OCI-LY3 (cell line): ENCODE data around the gene SPECC1.
"Not testable (repeated sequence)": the region's sequence is repeated elsewhere in the genome, so short reads cannot be mapped to it uniquely, and the experiment has no call there.

ENCODE experiments used
- H2AFZ ChIP-seq: fragments of 200-600, 300-600 bp; shearing (Covaris generic); 2 replicates; pipeline ENCODE4 v1.6.0; 2014; ENCODE audit warnings: antibody characterized with exemption, low read depth, low read length
- H3K27ac ChIP-seq: fragments of 200-600, 300-600 bp; sonication (generic); 2 replicates; pipeline ENCODE4 v1.5.1; 2014; ENCODE audit warnings: mild to moderate bottlenecking, low read length, moderate library complexity, mixed read lengths
- H3K27me3 ChIP-seq: fragments of 200-600, 300-600 bp; sonication (generic); 2 replicates; pipeline ENCODE4 v1.6.1; 2014; ENCODE audit warnings: low read depth, low read length, mixed read lengths
- H3K36me3 ChIP-seq: fragments of 200-600, 300-600 bp; sonication (generic); replicated peaks from 2 replicates; pipeline ENCODE3; 2014; ENCODE audit warnings: low read depth, low read length, mixed read lengths
- H3K4me1 ChIP-seq: fragments of 300-600, 200-600 bp; sonication (generic); 2 replicates; pipeline ENCODE4 v1.6.1; 2014; ENCODE audit warnings: low read length, mixed read lengths
- H3K4me2 ChIP-seq: fragments of 200-600, 300-600 bp; sonication (generic); 2 replicates; pipeline ENCODE4 v1.6.1; 2014; ENCODE audit warnings: low read length, mixed read lengths
- H3K4me3 ChIP-seq: fragments of 300-600, 200-600 bp; sonication (generic); 2 replicates; pipeline ENCODE4 v1.5.1; 2014; ENCODE audit warnings: antibody characterized with exemption, mild to moderate bottlenecking, low read length, moderate library complexity
- H3K79me2 ChIP-seq: fragments of 300-600, 200-600 bp; shearing (Covaris generic); 2 replicates; pipeline ENCODE4 v1.6.1; 2014; ENCODE audit warnings: mild to moderate bottlenecking, low read length, mixed read lengths
- H3K9ac ChIP-seq: fragments of 300-600, 200-600 bp; shearing (Covaris generic); 2 replicates; pipeline ENCODE4 v1.6.0; 2014; ENCODE audit warnings: mild to moderate bottlenecking, low read length, moderate library complexity
- H3K9me3 ChIP-seq: fragments of 200-600, 300-600 bp; shearing (Covaris generic); 2 replicates; pipeline ENCODE4 v1.6.1; 2014; ENCODE audit warnings: low read length, mixed read lengths; ENCODE audit not compliant: insufficient read depth
- H4K20me1 ChIP-seq: fragments of 200-600, 300-600 bp; sonication (generic); 2 replicates; pipeline ENCODE4 v1.6.1; 2016; ENCODE audit warnings: low read length, mixed read lengths; ENCODE audit not compliant: insufficient read depth
- EZH2phosphoT487 ChIP-seq: fragments of 200-600 bp; shearing (Covaris generic); IDR thresholded peaks from 2 replicates; pipeline ENCODE4 v1.6.1; 2018; ENCODE audit warnings: antibody characterized with exemption, mixed run types, low read depth
- TF ChIP-seq, protein P1 (sequence below): fragments of 200-600, 300-600 bp; sonication (generic); IDR thresholded peaks from 2 replicates; pipeline ENCODE4 v1.5.1; 2014; ENCODE audit warnings: antibody characterized with exemption, low read length, low read depth

SPECC1 gene, protein sequence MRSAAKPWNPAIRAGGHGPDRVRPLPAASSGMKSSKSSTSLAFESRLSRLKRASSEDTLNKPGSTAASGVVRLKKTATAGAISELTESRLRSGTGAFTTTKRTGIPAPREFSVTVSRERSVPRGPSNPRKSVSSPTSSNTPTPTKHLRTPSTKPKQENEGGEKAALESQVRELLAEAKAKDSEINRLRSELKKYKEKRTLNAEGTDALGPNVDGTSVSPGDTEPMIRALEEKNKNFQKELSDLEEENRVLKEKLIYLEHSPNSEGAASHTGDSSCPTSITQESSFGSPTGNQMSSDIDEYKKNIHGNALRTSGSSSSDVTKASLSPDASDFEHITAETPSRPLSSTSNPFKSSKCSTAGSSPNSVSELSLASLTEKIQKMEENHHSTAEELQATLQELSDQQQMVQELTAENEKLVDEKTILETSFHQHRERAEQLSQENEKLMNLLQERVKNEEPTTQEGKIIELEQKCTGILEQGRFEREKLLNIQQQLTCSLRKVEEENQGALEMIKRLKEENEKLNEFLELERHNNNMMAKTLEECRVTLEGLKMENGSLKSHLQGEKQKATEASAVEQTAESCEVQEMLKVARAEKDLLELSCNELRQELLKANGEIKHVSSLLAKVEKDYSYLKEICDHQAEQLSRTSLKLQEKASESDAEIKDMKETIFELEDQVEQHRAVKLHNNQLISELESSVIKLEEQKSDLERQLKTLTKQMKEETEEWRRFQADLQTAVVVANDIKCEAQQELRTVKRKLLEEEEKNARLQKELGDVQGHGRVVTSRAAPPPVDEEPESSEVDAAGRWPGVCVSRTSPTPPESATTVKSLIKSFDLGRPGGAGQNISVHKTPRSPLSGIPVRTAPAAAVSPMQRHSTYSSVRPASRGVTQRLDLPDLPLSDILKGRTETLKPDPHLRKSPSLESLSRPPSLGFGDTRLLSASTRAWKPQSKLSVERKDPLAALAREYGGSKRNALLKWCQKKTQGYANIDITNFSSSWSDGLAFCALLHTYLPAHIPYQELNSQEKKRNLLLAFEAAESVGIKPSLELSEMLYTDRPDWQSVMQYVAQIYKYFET

DNA sequence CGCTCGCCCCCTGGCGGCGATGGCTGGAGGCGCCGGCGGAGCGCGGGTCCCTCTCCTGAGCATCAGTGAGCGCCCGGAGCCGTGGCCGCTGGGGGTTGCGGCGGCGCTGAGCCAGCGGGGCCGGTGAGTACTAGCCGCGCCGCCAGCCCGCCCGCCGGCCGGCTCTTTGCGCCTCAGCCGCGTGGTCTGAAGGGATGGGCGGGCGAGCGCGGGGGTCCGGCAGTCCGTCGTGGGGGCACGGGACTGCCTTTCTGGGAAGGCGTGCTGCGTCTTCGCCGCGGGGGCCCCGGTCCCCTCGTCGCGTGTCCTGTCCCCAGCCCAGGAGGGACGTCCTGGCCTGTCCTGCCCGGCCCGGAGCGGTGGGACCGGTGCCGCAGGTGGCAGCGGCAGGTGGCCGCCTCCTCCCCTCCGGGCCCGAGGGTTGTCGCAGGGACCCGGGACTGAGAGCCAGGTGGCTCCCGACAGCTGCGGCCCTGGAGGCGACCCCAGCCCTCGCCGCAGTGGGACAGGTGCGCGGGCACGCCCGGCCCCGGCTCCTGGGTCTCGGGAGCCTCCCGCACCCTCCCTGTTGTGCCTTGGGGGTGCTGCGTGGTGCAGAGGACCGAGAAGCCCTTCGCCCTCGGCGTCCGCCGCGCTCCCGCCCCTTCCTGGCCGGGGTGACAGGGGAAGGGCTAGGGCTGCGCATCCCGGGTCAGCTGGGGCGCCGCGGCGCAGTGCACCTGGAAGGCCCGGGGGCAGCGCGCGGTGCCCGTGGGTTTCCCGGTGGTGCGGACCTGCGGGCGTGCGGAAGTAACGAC lies at the start of gene SPECC1:
TSS of gene SPECC1 (plus strand) at position 58 of the 797 bp plus-strand sequence. CDS start 87,293 bp downstream, outside the sequence.
- Histone ChIP-seq H3K4me3 (peak within 1 kb of the TSS; percentile 83), H4K20me1 (no peaks in the 10 kb centered on the region), H3K4me2 (peak within 1 kb of the TSS; percentile 74), H3K9me3 (no peaks in the 10 kb centered on the region), H3K4me1 (peaks cover 6% of the 10 kb centered on the region; the same call in 1 of the 2 replicates), H3K79me2 (no peaks in the 10 kb centered on the region), H2AFZ (peak within 1 kb of the TSS; percentile 83), H3K27me3 (no peaks in the 10 kb centered on the region), H3K9ac (peak within 1 kb of the TSS; percentile 65), H3K36me3 (no peaks in the 10 kb centered on the region), H3K27ac (peak within 1 kb of the TSS; percentile 23; the same call in 1 of the 2 replicates)
- no peak for TF ChIP-seq EZH2phosphoT487
- TF ChIP-seq, protein P1, sequence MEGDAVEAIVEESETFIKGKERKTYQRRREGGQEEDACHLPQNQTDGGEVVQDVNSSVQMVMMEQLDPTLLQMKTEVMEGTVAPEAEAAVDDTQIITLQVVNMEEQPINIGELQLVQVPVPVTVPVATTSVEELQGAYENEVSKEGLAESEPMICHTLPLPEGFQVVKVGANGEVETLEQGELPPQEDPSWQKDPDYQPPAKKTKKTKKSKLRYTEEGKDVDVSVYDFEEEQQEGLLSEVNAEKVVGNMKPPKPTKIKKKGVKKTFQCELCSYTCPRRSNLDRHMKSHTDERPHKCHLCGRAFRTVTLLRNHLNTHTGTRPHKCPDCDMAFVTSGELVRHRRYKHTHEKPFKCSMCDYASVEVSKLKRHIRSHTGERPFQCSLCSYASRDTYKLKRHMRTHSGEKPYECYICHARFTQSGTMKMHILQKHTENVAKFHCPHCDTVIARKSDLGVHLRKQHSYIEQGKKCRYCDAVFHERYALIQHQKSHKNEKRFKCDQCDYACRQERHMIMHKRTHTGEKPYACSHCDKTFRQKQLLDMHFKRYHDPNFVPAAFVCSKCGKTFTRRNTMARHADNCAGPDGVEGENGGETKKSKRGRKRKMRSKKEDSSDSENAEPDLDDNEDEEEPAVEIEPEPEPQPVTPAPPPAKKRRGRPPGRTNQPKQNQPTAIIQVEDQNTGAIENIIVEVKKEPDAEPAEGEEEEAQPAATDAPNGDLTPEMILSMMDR = peak; percentile 41

DNA sequence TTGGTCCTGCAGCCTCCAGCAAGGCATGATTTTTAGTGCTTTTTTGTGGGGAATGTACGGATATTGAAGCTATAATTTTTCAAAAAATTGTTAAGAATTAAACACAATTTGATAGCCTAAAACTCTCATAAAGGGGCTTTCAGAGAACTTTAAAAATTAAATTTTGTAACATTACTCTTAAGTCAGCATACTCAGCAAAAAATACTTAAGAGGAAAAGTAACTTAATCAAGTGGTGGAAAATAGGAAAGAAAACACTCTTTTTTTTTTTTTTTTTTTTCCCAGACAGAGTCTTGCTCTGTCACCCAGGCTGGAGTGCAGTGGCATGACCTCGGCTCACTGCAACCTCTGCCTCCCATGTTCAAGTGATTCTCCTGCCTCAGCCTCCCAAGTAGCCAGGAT lies 46.2 kb upstream of the SPECC1 start:
- not testable (repeated sequence) for H3K9me3 ChIP-seq, H3K4me3 ChIP-seq, H3K4me1 ChIP-seq, H3K9ac ChIP-seq, H3K27ac ChIP-seq, H3K27me3 ChIP-seq, H4K20me1 ChIP-seq, H3K36me3 ChIP-seq, H3K4me2 ChIP-seq, H3K79me2 ChIP-seq, H2AFZ ChIP-seq

DNA sequence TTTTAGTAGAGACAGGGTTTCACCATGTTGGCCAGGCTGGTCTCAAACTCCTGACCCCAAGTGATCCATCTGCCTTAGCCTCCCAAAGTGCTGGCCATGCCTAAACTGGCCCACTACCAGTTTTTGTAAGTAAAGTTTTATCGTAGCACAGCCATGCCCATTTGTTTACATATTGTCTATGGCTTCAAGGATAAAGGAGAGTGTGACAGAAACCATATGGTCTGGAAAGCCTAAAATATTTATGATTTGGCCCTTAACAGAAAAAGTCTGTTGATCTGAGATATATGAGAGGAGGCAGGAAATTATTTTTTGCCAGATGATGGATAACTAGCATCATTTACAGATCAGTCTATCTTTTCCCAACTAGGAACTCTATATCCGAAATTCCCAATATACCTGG lies 36.0 kb upstream of the SPECC1 start:
- Histone ChIP-seq H3K27ac (no peak overlapping the region), H2AFZ (no peak overlapping the region), H3K79me2 (peaks cover 63% of the 10 kb centered on the region), H4K20me1 (no peaks in the 10 kb centered on the region), H3K36me3 (no peaks in the 10 kb centered on the region), H3K4me1 (no peaks in the 10 kb centered on the region), H3K27me3 (no peaks in the 10 kb centered on the region), H3K9ac (no peak overlapping the region), H3K9me3 (no peaks in the 10 kb centered on the region), H3K4me3 (no peak overlapping the region), H3K4me2 (no peak overlapping the region)
- TF ChIP-seq, protein P1 = no peak

DNA sequence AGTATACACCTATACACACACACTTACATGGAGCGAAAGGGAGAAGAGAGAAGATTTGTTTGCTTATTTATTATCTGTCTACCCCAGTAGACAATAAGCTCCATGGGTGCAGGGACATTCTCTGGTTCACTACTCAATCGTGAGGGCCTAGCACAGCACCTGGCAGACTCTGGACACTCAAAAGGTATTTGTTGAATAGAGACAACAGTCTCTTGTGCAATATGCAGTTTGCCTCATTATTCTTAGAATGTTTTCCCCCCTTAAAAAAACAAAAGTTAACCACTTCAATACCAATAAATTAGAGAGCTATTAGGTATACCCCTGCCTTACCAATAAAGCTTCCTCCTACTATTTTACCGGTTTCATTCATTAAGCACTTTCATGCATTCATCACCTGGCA lies 33.6 kb upstream of the SPECC1 start:
- H3K79me2 ChIP-seq = peaks cover 63% of the 10 kb centered on the region
- TF ChIP-seq, protein P1 = no peak
- no peaks in the 10 kb centered on the region for H3K36me3 ChIP-seq
- H3K4me3 ChIP-seq = no peak overlapping the region
- H3K4me2 ChIP-seq = no peak overlapping the region
- no peak overlapping the region for H3K9ac ChIP-seq
- H3K27ac ChIP-seq = no peak overlapping the region
- H2AFZ ChIP-seq = no peak overlapping the region
- no peaks in the 10 kb centered on the region for H3K9me3 ChIP-seq
- H3K4me1 ChIP-seq = peaks cover 3% of the 10 kb centered on the region; the same call in 1 of the 2 replicates
- no peaks in the 10 kb centered on the region for H4K20me1 ChIP-seq
- no peaks in the 10 kb centered on the region for H3K27me3 ChIP-seq
